Spleen (tissue), 7 donors: Measurements from ENCODE around the gene OR10G3.

Experiments
- POLR2A ChIP-seq, 3 donors: fragments of 450-650 bp; IDR thresholded peaks; one replicate each; pipeline ENCODE4 v1.5.1; 2017; ENCODE audit warnings: antibody characterized with exemption in 3 of 3, mild to moderate bottlenecking in 1 of 3
- POLR2AphosphoS5 ChIP-seq, 3 donors: sonication (generic); formaldehyde crosslinking; IDR thresholded peaks; one replicate each; pipeline ENCODE4 v1.5.1; 2017; ENCODE audit warnings: antibody characterized with exemption in 3 of 3
- TF ChIP-seq, protein P1 (sequence below), 11 experiments: fragments of 200-600 bp in 7 of 11; fragments of 450-650 bp in 4 of 11; sonication (generic) in 4 of 11; IDR thresholded peaks in 8 of 11; conservative IDR thresholded peaks in 3 of 11; 1 replicate in 7 of 11; 2 replicates in 4 of 11; pipeline versions ENCODE4 v1.4.0 to v1.8.0; 2016 to 2021; ENCODE audit warnings: antibody characterized with exemption in 11 of 11, inconsistent platforms in 4 of 11, mild to moderate bottlenecking in 1 of 11
- donor health status: DM: no; HTN: no; CAD: no; lungs with moderate emphysema.
- donor health status: DM: no; HTN: no; CAD: no.
- donor health status: DM: no; HTN: no; CAD: no.

DNA sequence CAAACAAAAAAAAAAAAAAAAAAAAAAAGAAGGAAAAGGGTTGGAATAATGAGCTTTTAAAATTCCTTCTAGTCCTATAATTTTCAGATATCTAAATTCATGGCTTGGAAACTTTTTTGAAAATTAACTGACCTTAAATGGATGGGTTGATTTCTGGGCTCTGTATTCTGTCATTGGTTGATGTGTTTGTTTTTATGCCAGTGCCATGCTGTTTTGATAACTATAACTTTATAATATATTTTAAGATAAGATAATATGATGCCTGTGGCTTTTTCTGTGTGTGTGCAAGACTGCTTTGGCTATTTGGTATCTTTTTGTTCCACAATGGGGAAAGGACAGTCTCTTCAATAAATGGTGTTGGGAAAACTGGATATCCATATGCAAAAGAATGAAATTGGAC is 7.3 kb downstream of the OR10G3 start:
- TF ChIP-seq POLR2AphosphoS5 (IDR thresholded peaks at IDR 0.05) (no peak), POLR2A (IDR thresholded peaks at IDR 0.05) (no peak)
- TF ChIP-seq, protein P1, sequence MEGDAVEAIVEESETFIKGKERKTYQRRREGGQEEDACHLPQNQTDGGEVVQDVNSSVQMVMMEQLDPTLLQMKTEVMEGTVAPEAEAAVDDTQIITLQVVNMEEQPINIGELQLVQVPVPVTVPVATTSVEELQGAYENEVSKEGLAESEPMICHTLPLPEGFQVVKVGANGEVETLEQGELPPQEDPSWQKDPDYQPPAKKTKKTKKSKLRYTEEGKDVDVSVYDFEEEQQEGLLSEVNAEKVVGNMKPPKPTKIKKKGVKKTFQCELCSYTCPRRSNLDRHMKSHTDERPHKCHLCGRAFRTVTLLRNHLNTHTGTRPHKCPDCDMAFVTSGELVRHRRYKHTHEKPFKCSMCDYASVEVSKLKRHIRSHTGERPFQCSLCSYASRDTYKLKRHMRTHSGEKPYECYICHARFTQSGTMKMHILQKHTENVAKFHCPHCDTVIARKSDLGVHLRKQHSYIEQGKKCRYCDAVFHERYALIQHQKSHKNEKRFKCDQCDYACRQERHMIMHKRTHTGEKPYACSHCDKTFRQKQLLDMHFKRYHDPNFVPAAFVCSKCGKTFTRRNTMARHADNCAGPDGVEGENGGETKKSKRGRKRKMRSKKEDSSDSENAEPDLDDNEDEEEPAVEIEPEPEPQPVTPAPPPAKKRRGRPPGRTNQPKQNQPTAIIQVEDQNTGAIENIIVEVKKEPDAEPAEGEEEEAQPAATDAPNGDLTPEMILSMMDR (IDR thresholded peaks at IDR 0.05 in 8 of 11, conservative IDR thresholded peaks at IDR 0.05 in 3 of 11) = no peak
